Keratinocyte (primary cell): ENCODE data around the gene MOV10L1. TPM values are rescaled to one million over a fixed set of nuclear protein-coding genes. Genes with fewer than 3 reads are reported as not detected.

Experiments used
- DNase-seq: peaks from one replicate; pipeline ENCODE4 v3.0.0-alpha.2; 2011; ENCODE audit warnings: low read depth, missing footprints, low spot score
- FAIRE-seq: peaks from 2 replicates; lab custom pipeline; 2011; peaks lifted over from hg19 to GRCh38; lab: Jason Lieb, UNC
- H2AFZ ChIP-seq: 2 replicates; pipeline ENCODE4 v1.6.0; 2012; ENCODE audit warnings: low read length, control low read depth, inconsistent platforms; ENCODE audit not compliant: control insufficient read depth
- H3K27ac ChIP-seq: 2 replicates; pipeline ENCODE4 v1.5.1; 2011; ENCODE audit warnings: low read length; ENCODE audit not compliant: control insufficient read depth, insufficient read depth
- H3K27me3 ChIP-seq: 3 replicates; pipeline ENCODE4 v1.6.0; 2011; ENCODE audit warnings: low read length; ENCODE audit not compliant: control insufficient read depth, insufficient read depth; ENCODE audit errors: extremely low read depth
- H3K36me3 ChIP-seq, 2 experiments: 2 replicates in 1 of 2; 3 replicates in 1 of 2; pipeline ENCODE4 v1.5.1; 2011; ENCODE audit warnings: low read length in 2 of 2, mild to moderate bottlenecking in 1 of 2; ENCODE audit not compliant: control insufficient read depth in 2 of 2, insufficient read depth in 2 of 2; ENCODE audit errors: extremely low read depth in 1 of 2
- H3K4me1 ChIP-seq: 3 replicates; pipeline ENCODE4 v1.5.1; 2011; ENCODE audit warnings: low read length; ENCODE audit not compliant: control insufficient read depth, insufficient read depth; ENCODE audit errors: extremely low read depth
- H3K4me2 ChIP-seq: 3 replicates; pipeline ENCODE4 v1.6.0; 2011; ENCODE audit warnings: low read depth, low read length; ENCODE audit not compliant: control insufficient read depth, insufficient read depth; ENCODE audit errors: extremely low read depth
- H3K4me3 ChIP-seq, 3 experiments: fragments of 200-600 bp in 1 of 3; sonication (generic) in 1 of 3; 2 replicates in 2 of 3; 3 replicates in 1 of 3; pipeline ENCODE4 v1.5.1; 2011 to 2016; ENCODE audit warnings: low read length in 3 of 3, mild to moderate bottlenecking in 3 of 3, control low read depth in 2 of 3, inconsistent platforms in 1 of 3, low read depth in 1 of 3, mixed read lengths in 1 of 3, mixed run types in 1 of 3, moderate library complexity in 1 of 3; ENCODE audit not compliant: control insufficient read depth in 2 of 3, insufficient read depth in 2 of 3; ENCODE audit errors: extremely low read depth in 1 of 3
- H3K79me2 ChIP-seq: 2 replicates; pipeline ENCODE4 v1.6.0; 2012; ENCODE audit warnings: low read length; ENCODE audit not compliant: control insufficient read depth, insufficient read depth
- H3K9ac ChIP-seq: 3 replicates; pipeline ENCODE4 v1.6.0; 2011; ENCODE audit warnings: low read length; ENCODE audit not compliant: control insufficient read depth, insufficient read depth; ENCODE audit errors: extremely low read depth
- H3K9me1 ChIP-seq: 3 replicates; pipeline ENCODE4 v1.6.0; 2011; ENCODE audit warnings: low read length; ENCODE audit not compliant: control insufficient read depth, insufficient read depth; ENCODE audit errors: extremely low read depth
- H3K9me3 ChIP-seq: 2 replicates; pipeline ENCODE4 v1.5.1; 2012; ENCODE audit warnings: low read depth, low read length; ENCODE audit not compliant: control insufficient read depth
- H4K20me1 ChIP-seq: 3 replicates; pipeline ENCODE4 v1.6.0; 2011; ENCODE audit warnings: low read length; ENCODE audit not compliant: control insufficient read depth, insufficient read depth; ENCODE audit errors: extremely low read depth
- CTCF ChIP-seq, 3 experiments: IDR thresholded peaks in 1 of 3; conservative IDR thresholded peaks in 1 of 3; optimal IDR thresholded peaks in 1 of 3; 2 replicates in 2 of 3; 3 replicates in 1 of 3; pipeline versions ENCODE3 to v1.5.1; 2011; ENCODE audit warnings: low read length in 3 of 3, mild to moderate bottlenecking in 3 of 3, moderate library complexity in 2 of 3, control low read depth in 1 of 3, inconsistent platforms in 1 of 3; ENCODE audit not compliant: insufficient read depth in 2 of 3; ENCODE audit errors: extremely low read depth in 1 of 3
- EZH2 ChIP-seq: IDR thresholded peaks from one replicate; pipeline ENCODE4 v1.6.1; 2012; ENCODE audit warnings: inconsistent platforms, mild to moderate bottlenecking, low read length, moderate library complexity
- dilution Hi-C: fragments of 300-500 bp; cut with MboI; formaldehyde crosslinking; loops from one replicate; pipeline ENCODE4 v1.7.0; 2020; ENCODE audit warnings: low sequenced_read_pairs; ENCODE audit not compliant: extremely low pct_ligation_motif_present
- polyA plus RNA-seq, 5 experiments: library from polyadenylated mRNA; depleted of rRNA in 3 of 5; stranded (reverse) in 3 of 5; stranded (forward) in 1 of 5; unstranded in 1 of 5; fragments of >200 nt; gene quantifications; 1 replicate in 1 of 5; 2 replicates in 3 of 5; 3 replicates in 1 of 5; pipeline versions ENCODE4 v1.2.1 to v1.2.3, GENCODE V29; 2011 to 2012; ENCODE audit warnings: missing spikeins in 2 of 5, low read depth in 1 of 5, low replicate concordance in 1 of 5

The MOV10L1 gene
- polyA plus RNA-seq, 1 donor (not counting 4 experiments of a cell fraction or from before 2014, with no cell fraction given): not detected

- Histone ChIP-seq H3K27me3 (peaks cover 4% of the 10 kb centered on the region), H3K9me1 (no peaks in the 10 kb centered on the region), H3K9me3 (no peaks in the 10 kb centered on the region), H2AFZ (no peak overlapping the region), H3K9ac (no peak overlapping the region), H3K36me3 (no peaks in the 10 kb centered on the region), H3K4me1 (peaks cover 13% of the 10 kb centered on the region), H3K79me2 (no peaks in the 10 kb centered on the region), H3K4me3 (no peak overlapping the region), H4K20me1 (no peaks in the 10 kb centered on the region), H3K27ac (no peak overlapping the region), H3K4me2 (no peak overlapping the region)
- dilution Hi-C loops: no loop called here
- TF ChIP-seq CTCF (optimal IDR thresholded peaks at IDR 0.05 in 1 of 3, IDR thresholded peaks at IDR 0.05 in 1 of 3, conservative IDR thresholded peaks at IDR 0.05 in 1 of 3; ENCODE audit: extremely low read depth in 1 of 3, insufficient read depth in 2 of 3, low read length in 3 of 3) (no peak), EZH2 (no peak)
- FAIRE-seq (no peak), DNase-seq (no peak)
These were observed 71.9 kb downstream of the MOV10L1 start for GRCh38 chr22:50161508-50162390.

- DNase-seq: no peak
These were observed 72.7 kb downstream of the MOV10L1 start for GRCh38 chr22:50162391-50162956.

More at GRCh38 chr22:50162391-50162956, 72.7 kb downstream of the MOV10L1 start:
- Histone ChIP-seq H3K36me3 (no peaks in the 10 kb centered on the region), H3K79me2 (no peaks in the 10 kb centered on the region), H3K4me3 (no peak overlapping the region), H3K9me1 (no peaks in the 10 kb centered on the region), H3K9ac (no peak overlapping the region), H3K4me2 (no peak overlapping the region), H3K27me3 (peaks cover 4% of the 10 kb centered on the region), H2AFZ (no peak overlapping the region), H3K27ac (no peak overlapping the region), H4K20me1 (no peaks in the 10 kb centered on the region), H3K9me3 (no peaks in the 10 kb centered on the region), H3K4me1 (peaks cover 13% of the 10 kb centered on the region)
- dilution Hi-C loops: no loop called here
- TF ChIP-seq CTCF (optimal IDR thresholded peaks at IDR 0.05 in 1 of 3, IDR thresholded peaks at IDR 0.05 in 1 of 3, conservative IDR thresholded peaks at IDR 0.05 in 1 of 3; ENCODE audit: extremely low read depth in 1 of 3, insufficient read depth in 2 of 3, low read length in 3 of 3) (no peak), EZH2 (no peak)
- FAIRE-seq: no peak
